ENCODE results near the gene SP5. TPM values are rescaled to one million over a fixed set of nuclear protein-coding genes. Genes with fewer than 3 reads are reported as not detected.

SP5 gene
- total and polyA plus RNA-seq, 9 of the 15 experiments (the other 6 are each of a cell fraction or from before 2014, with no cell fraction given), result 0.03 to 1.7 (median 0.16) TPM; not detected in 1

DNA sequence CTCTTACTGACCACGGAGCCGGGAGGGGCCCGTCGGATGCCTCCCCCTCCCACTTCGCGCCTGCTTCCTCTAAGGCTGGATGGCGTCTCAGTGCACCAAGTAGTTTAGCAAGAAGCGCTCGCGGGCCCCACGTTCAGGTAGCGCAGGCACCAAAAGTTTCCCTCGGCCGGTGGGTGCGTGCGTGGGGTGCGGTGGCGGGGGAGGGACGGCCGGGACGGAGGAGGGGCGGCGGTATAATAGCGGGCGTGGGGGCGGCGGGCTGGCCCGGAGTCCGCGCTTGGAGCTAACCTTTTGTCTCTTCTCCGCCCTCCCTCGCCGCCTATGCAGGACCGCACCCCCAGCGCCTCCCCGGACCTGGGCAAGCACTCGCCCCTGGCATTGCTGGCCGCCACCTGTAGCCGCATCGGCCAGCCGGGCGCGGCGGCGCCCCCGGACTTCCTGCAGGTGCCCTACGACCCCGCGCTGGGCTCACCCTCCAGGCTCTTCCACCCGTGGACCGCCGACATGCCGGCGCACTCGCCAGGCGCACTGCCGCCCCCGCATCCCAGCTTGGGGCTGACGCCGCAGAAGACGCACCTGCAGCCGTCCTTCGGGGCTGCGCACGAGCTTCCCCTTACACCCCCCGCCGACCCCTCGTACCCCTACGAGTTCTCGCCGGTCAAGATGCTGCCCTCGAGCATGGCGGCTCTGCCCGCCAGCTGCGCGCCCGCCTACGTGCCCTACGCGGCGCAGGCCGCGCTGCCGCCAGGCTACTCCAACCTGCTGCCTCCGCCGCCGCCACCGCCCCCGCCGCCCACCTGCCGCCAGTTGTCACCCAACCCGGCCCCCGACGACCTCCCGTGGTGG, 1.0 kb downstream of the SP5 start:
- Histone ChIP-seq H3K9ac (ENCODE audit: insufficient read depth in 1 of 2, low read depth in 2 of 2, low read length in 2 of 2) (no peak overlapping the region), H4K20me1 (replicated peaks; ENCODE audit: control insufficient read depth, insufficient read depth, low read length) (no peaks in the 10 kb centered on the region), H3K27me3 (ENCODE audit: control insufficient read depth in 2 of 2, insufficient read depth in 2 of 2, low read length in 2 of 2) (no peaks in the 10 kb centered on the region), H3K36me3 (ENCODE audit: control insufficient read depth, insufficient read depth, low read length) (no peaks in the 10 kb centered on the region), H3K4me1 (replicated peaks in 1 of 2; ENCODE audit: control insufficient read depth in 2 of 2, insufficient read depth in 2 of 2, low read length in 2 of 2) (peaks cover 4 to 34% of the 10 kb centered on the region in 2 experiments; a peak in 2 of 5 replicates), H3K9me3 (replicated peaks; ENCODE audit: control insufficient read depth, insufficient read depth, low read depth, low read length) (peaks cover 4% of the 10 kb centered on the region; the same call in 1 of the 2 replicates), H2AFZ (ENCODE audit: low read depth, low read length) (no peak overlapping the region), H3K79me2 (ENCODE audit: control insufficient read depth, insufficient read depth, low read length) (no peaks in the 10 kb centered on the region), H3K27ac (ENCODE audit: extremely low read depth, low read depth, low read length) (no peak overlapping the region), H3K4me3 (no peak overlapping the region), H3K4me2 (ENCODE audit: insufficient read depth, low read length) (no peak overlapping the region), H3K9me1 (ENCODE audit: control insufficient read depth, insufficient read depth, low read length) (no peaks in the 10 kb centered on the region)
- TF ChIP-seq CHAMP1 (IDR thresholded peaks at IDR 0.05), result 0 out of 2 replicates have a peak, but pooled peaks have one; percentile 70
- no peak for TF ChIP-seq TCF15 (CRISPR knock-in tag; IDR thresholded peaks at IDR 0.05)
- in situ Hi-C loops (cut with MboI), result no loop called here
- DNase-seq (ENCODE audit: extremely low read depth in 1 of 4, low spot score in 3 of 4), result no peak
- CTCF ChIA-PET (ENCODE audit: low intra/inter-chr PET ratio), result interaction anchor here (0.6 kb wide), 1 partner anchor 242 kb away, joined by 3 read pairs; no protein-coding TSS in a partner anchor
- POLR2A ChIA-PET, result no interaction called here
- FAIRE-seq, result no peak
- intact Hi-C loops (cut with micrococcal nuclease), result loop anchor here (1.0 to 10.0 kb wide), 2 partner anchors 54 to 311 kb away; partner anchors contain the start of gene ERICH2
- ATAC-seq, result no peak
- WGBS (ENCODE audit: insufficient coverage, low coverage, missing lambda C conversion rate), result 92% methylated on average over 27 of the region's 95 CpGs
- no TSS peak for BruUV-seq (replicated peaks)
